ENCODE results near the gene CEP72. TPM values are rescaled to one million over a fixed set of nuclear protein-coding genes. Genes with fewer than 3 reads are reported as not detected.

The CEP72 gene
- polyA plus RNA-seq, 1 of the 3 experiments (the other 2 are of a cell fraction): 4.4 TPM

DNA sequence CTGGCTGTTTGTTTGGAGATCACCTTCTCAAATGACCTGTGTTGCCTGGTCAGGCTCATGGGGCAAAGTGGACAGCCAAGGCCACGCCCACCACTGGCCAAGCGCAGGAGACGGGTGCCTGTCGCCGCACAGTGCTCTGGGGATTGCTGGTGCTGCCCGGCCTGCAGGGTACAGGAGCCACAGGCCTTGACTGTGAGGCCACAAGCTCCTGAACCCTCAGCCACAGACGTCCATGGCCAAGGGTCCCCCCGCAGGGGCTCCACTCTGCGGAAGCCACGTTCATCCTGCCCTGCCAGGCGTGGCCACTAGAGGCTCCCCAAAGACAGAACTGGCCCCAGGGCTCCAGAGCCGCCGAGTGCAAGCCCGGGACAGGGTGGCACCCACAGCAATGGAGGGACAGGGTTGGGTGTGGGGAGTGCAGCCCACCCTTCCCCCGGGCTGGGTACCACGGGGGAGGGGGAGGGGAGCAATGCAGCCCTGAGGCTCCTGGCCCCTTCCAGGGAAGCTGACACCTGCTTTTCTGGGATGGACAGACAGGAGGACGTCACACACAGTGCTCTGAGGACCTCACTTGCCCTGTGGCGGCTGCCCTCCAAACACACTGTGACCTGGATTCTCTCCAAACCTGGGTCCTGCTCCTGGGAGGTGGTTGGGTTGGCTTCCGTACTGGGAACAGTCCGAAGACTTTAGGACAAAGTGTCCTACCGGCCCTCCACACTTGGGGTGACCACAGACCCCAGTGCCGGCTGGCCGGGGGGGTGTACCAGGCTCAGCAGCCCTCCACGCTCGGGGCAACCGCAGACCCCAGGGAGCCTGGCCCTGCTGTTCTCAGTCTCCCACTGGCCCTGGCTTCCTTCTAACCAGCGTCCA, 59.6 kb downstream of the CEP72 start (continued):
- TF ChIP-seq SIN3A (IDR thresholded peaks at IDR 0.05; ENCODE audit: borderline replicate concordance, low read depth, low read length) (no peak), IRF3 (IDR thresholded peaks at IDR 0.05; ENCODE audit: low read depth, low read length) (no peak), MEF2A (IDR thresholded peaks at IDR 0.05; ENCODE audit: borderline replicate concordance, low read depth) (no peak)

DNA sequence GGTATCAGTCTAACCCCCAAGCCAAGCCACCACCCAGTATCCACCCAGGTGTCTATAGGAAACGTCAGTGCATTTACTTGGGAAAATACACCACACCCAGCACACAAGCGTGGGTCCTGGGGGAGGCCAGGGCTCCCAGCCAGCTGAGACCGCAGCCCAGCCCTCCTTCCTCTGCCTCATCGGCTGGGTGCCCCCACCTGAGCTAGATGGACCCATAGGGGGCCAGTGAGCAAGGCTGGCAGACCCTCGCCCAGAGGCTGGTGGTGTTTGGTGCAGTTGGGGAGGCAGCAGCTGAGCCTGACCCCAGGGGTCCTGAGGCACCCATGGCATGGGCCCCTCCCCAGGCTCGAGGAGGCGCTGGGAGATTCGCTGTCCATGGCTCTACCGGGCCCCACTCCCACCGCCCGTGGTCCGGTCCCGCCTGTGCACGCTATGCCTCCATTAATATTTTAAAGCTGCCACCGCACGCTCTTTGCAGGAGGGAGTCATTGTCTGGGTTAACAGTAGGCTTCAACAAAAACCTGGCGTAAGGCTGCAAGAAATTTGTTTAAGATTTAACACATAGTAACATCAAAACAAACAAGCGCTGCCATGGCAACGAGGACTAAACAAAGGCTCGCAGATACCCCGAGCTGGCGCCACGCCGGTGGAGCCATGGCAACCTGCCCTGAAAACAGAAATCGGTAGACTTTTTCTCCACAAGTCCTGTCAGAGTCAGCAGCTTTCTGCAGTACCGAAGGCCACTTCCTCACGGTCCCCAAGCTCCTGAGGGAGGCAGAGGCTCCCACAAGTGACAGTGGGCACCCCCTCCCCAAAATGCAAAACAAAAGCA, 60.4 kb downstream of the CEP72 start:
- 4% methylated on average over 15 of the region's 27 CpGs for WGBS (ENCODE audit: low lambda C conversion rate)
- CTCF ChIA-PET: interaction anchor here (0.6 to 7.2 kb wide), 10 partner anchors 17 to 518 kb away, joined by 3 to 88 read pairs (median 4); partner anchors contain the start of genes BRD9 and TRIP13
- peaks cover 0 to 1% of the 10 kb centered on the region in 2 experiments for H3K36me3 ChIP-seq (replicated peaks in 1 of 2; ENCODE audit: control insufficient read depth in 1 of 2, insufficient read depth in 2 of 2, low read length in 1 of 2)
- no peaks in the 10 kb centered on the region for H3K9me2 ChIP-seq
- H3K4me2 ChIP-seq: peak overlapping the region; percentile 85
- peak overlapping the region; percentile 46 for H3K9ac ChIP-seq
- 0 out of 2 replicates have a peak, but pooled peaks cover 3% of the 10 kb centered on the region for H4K20me1 ChIP-seq (ENCODE audit: insufficient read depth)
- no peaks in the 10 kb centered on the region for H3K27me3 ChIP-seq (ENCODE audit: insufficient read depth)
- H3K79me2 ChIP-seq (ENCODE audit: insufficient read depth): no peaks in the 10 kb centered on the region
- H2AFZ ChIP-seq (ENCODE audit: low read depth): no peak overlapping the region
- peak; percentile 84 for DNase-seq
- TF ChIP-seq MXI1 (IDR thresholded peaks at IDR 0.05; ENCODE audit: low read depth, low read length): peak; percentile 83
- TF ChIP-seq FOXJ3 (CRISPR knock-in tag; IDR thresholded peaks at IDR 0.05): no peak
- no peaks in the 10 kb centered on the region for H3F3A ChIP-seq (replicated peaks; ENCODE audit: insufficient read depth)
- H3K9me3 ChIP-seq: no peaks in the 10 kb centered on the region
- H3K27ac ChIP-seq (ENCODE audit: low read depth in 2 of 2, low read length in 1 of 2): no peak overlapping the region
- H3K4me3 ChIP-seq (ENCODE audit: low read depth in 2 of 2, low read length in 1 of 2): peak overlapping the region; percentile 22 to 50
- POLR2A ChIA-PET: interaction anchor here (0.9 kb wide), 2 partner anchors 228 to 230 kb away, joined by 4 read pairs; no protein-coding TSS in a partner anchor
- H3K4me1 ChIP-seq (ENCODE audit: control insufficient read depth in 1 of 2, insufficient read depth in 2 of 2, low read depth in 1 of 2, low read length in 1 of 2): peaks cover 12 to 23% of the 10 kb centered on the region in 2 experiments; a peak in 2 of 4 replicates

- no peaks in the 10 kb centered on the region for H3K27me3 ChIP-seq (ENCODE audit: insufficient read depth)
- H3F3A ChIP-seq (replicated peaks; ENCODE audit: insufficient read depth): no peaks in the 10 kb centered on the region
- 0 out of 2 replicates have a peak, but pooled peaks cover 3% of the 10 kb centered on the region for H4K20me1 ChIP-seq (ENCODE audit: insufficient read depth)
- ChIA-PET CTCF (interaction anchor here (0.6 to 7.2 kb wide), 6 partner anchors 18 to 518 kb away, joined by 3 to 88 read pairs (median 12); partner anchors contain the start of genes BRD9 and TRIP13), POLR2A (interaction anchor here (0.9 kb wide), 2 partner anchors 227 to 230 kb away, joined by 4 read pairs; no protein-coding TSS in a partner anchor)
- H3K4me3 ChIP-seq (ENCODE audit: low read depth in 2 of 2, low read length in 1 of 2): peak overlapping the region; percentile 22 to 50; a peak in 3 of 4 replicates
- H3K4me1 ChIP-seq (ENCODE audit: control insufficient read depth in 1 of 2, insufficient read depth in 2 of 2, low read depth in 1 of 2, low read length in 1 of 2): peaks cover 12 to 23% of the 10 kb centered on the region in 2 experiments; a peak in 2 of 4 replicates
- no peak overlapping the region for H3K27ac ChIP-seq (ENCODE audit: low read depth in 2 of 2, low read length in 1 of 2)
- DNase-seq: peak; percentile 54
- no peaks in the 10 kb centered on the region for H3K9me3 ChIP-seq
- WGBS (ENCODE audit: low lambda C conversion rate): 14% methylated on average over 9 of the region's 19 CpGs
- H2AFZ ChIP-seq (ENCODE audit: low read depth): no peak overlapping the region
- H3K9me2 ChIP-seq: no peaks in the 10 kb centered on the region
- no peaks in the 10 kb centered on the region for H3K36me3 ChIP-seq (replicated peaks in 1 of 2; ENCODE audit: control insufficient read depth in 1 of 2, insufficient read depth in 2 of 2, low read length in 1 of 2)
- H3K9ac ChIP-seq: peak overlapping the region; percentile 46
- no peaks in the 10 kb centered on the region for H3K79me2 ChIP-seq (ENCODE audit: insufficient read depth)
- H3K4me2 ChIP-seq: peak overlapping the region; percentile 85
- TF ChIP-seq RFX5 (IDR thresholded peaks at IDR 0.05; ENCODE audit: low read length) (no peak), SMC3 (IDR thresholded peaks at IDR 0.05; ENCODE audit: low read depth, low read length) (no peak), POLR2AphosphoS5 (IDR thresholded peaks at IDR 0.05; ENCODE audit: low read depth, low read length) (no peak), IRF3 (IDR thresholded peaks at IDR 0.05; ENCODE audit: low read depth, low read length) (no peak), RCOR1 (IDR thresholded peaks at IDR 0.05; ENCODE audit: low read length) (no peak), EZH2phosphoT487 (IDR thresholded peaks at IDR 0.05; ENCODE audit: borderline replicate concordance, low read depth) (no peak), ELF1 (IDR thresholded peaks at IDR 0.05) (no peak)
- TF ChIP-seq, protein P1, sequence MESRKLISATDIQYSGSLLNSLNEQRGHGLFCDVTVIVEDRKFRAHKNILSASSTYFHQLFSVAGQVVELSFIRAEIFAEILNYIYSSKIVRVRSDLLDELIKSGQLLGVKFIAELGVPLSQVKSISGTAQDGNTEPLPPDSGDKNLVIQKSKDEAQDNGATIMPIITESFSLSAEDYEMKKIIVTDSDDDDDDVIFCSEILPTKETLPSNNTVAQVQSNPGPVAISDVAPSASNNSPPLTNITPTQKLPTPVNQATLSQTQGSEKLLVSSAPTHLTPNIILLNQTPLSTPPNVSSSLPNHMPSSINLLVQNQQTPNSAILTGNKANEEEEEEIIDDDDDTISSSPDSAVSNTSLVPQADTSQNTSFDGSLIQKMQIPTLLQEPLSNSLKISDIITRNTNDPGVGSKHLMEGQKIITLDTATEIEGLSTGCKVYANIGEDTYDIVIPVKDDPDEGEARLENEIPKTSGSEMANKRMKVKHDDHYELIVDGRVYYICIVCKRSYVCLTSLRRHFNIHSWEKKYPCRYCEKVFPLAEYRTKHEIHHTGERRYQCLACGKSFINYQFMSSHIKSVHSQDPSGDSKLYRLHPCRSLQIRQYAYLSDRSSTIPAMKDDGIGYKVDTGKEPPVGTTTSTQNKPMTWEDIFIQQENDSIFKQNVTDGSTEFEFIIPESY (IDR thresholded peaks at IDR 0.05; ENCODE audit: borderline replicate concordance, low read depth): no peak
- TF ChIP-seq, protein P2, sequence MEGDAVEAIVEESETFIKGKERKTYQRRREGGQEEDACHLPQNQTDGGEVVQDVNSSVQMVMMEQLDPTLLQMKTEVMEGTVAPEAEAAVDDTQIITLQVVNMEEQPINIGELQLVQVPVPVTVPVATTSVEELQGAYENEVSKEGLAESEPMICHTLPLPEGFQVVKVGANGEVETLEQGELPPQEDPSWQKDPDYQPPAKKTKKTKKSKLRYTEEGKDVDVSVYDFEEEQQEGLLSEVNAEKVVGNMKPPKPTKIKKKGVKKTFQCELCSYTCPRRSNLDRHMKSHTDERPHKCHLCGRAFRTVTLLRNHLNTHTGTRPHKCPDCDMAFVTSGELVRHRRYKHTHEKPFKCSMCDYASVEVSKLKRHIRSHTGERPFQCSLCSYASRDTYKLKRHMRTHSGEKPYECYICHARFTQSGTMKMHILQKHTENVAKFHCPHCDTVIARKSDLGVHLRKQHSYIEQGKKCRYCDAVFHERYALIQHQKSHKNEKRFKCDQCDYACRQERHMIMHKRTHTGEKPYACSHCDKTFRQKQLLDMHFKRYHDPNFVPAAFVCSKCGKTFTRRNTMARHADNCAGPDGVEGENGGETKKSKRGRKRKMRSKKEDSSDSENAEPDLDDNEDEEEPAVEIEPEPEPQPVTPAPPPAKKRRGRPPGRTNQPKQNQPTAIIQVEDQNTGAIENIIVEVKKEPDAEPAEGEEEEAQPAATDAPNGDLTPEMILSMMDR (IDR thresholded peaks at IDR 0.05): no peak
Observed at GRCh38 chr5:673161-673830, 61.2 kb downstream of the CEP72 start.

All from SK-N-SH (cell line).